NCI-H2171 (cell line): Measurements from ENCODE around the gene TLN1.
A peak's percentile ranks its signal among the peaks of the same experiment; 100 is the strongest.

Experiments
- DNase-seq: peaks from one replicate; lab custom pipeline; 2025; lab: John Stamatoyannopoulos, UW

Gene TLN1

GRCh38 chr9:35683323-35683722, 48.7 kb downstream of the TLN1 start:
- no peak for DNase-seq

DNA sequence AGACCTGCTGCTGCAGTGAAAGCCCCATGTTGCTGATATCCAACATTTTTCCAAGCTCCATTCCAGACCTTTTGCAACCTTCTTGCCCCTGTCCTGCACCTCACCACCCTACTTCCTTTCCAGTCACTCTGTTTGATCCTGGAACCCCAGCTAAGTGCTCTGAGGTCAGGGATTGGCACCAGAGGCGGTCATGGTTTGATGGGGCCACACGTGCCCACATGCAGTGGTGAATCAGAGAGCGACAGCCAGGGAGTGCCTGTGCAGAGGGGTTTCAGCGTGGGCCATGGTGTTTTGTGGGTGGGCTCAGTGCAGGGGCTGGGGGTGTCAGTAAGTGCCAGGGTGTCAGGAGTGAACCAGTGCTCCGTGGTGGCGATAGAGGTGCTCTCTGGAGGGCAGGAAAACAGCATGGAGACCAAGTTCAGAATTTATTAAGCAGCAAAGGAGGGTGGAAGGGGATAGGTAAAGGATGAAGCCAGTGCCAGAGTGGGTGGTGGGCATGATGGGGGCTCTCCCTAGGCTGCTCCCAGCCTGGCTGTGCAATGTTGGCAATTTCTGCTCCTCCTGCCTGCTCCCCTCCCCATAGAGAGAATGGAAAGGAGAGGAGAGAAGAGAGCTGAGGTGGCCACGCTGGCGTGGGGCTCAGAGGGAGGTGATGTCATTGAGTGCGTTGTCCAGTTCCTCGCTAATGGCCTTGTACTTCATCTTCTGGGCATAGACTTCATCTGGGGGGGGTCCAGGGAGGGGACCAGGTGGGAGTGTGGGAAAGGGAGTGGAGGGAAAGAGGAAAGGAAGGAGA, 49.3 kb downstream of the TLN1 start:
- no peak for DNase-seq

DNA sequence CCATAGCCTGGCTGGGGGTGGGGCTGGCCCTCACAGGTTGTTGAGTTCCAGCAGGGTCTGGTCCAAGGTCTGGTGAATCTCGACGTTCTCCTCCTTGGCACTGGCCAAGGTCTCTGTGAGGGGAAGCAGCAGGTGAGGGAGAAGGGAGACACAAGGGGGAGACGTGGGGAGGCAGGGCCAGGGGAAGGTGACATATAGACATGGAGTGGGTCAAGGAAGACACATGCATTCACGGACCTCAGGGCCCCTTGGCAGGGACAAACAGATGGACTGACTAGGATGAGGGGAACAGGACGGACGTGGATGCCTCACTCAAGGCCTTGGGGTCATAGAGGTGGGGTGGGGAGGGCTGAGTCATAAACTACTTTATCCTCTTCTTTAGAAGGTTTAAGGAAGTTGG, 49.9 kb downstream of the TLN1 start:
- no peak for DNase-seq

DNA sequence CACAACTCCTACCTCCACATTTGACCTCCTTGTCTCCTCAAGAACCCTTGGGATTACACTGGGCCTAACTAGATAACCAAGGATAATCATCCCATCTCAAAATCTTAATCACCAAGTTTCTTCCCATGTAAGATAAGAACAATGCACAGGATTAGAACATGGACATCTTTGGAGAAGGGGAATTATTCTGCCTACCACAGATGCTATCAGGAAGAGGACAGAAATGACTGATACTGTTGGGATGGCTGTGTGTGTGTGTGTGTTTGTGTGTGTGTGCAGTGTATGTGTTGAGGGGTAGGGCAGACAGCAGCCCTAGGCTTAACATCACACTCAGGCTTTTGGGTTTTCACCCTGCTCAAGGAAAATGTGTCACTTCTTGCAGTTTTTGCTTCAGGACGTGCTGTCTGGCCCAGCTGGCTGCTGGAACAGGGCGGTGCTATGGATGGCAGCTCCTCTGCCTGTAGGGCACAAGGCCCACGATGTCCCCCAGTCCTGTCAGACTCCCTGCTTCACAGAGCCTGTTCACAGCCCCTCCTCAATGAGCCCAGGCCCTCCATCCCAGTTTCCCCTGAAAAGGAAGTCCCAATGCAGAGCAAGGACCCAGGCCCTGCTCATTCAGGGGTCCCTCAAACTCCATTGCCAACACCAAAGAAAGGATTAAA, 50.5 kb downstream of the TLN1 start:
- DNase-seq, result no peak

DNA sequence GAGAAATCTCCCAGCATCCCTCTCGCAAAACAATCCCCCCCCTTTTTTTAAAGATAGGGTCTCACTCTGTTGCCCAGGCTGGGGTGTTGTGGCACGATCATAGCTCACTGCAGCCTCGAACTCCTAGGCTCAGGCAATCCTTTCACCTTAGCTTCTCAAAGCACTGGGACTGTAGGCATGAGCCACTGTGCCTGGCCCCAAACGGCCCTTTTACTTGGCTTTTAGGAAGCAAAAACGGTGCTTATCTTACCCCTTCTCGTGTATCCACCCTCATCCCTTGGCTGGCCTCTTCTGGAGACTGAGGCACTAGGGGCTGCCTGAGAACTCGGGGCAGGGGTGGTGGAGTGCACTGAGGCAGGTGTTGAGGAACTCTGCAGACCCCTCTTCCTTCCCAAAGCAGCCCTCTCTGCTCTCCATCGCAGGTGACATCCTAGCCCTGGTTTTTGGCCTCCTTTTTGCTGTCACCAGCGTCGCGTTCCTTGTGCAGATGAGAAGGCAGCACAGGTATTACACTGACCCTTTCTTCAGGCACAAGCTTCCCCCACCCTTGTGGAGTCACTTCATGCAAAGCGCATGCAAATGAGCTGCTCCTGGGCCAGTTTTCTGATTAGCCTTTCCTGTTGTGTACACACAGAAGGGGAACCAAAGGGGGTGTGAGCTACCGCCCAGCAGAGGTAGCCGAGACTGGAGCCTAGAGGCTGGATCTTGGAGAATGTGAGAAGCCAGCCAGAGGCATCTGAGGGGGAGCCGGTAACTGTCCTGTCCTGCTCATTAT, 51.5 kb downstream of the TLN1 start:
- no peak for DNase-seq

GRCh38 chr9:35679766-35680330, 52.1 kb downstream of the TLN1 start:
- no peak for DNase-seq

- no peak for DNase-seq
These were observed 52.9 kb downstream of the TLN1 start for GRCh38 chr9:35679091-35679490.

- no peak for DNase-seq
These were observed 56.1 kb downstream of the TLN1 start for GRCh38 chr9:35675732-35676392.

DNA sequence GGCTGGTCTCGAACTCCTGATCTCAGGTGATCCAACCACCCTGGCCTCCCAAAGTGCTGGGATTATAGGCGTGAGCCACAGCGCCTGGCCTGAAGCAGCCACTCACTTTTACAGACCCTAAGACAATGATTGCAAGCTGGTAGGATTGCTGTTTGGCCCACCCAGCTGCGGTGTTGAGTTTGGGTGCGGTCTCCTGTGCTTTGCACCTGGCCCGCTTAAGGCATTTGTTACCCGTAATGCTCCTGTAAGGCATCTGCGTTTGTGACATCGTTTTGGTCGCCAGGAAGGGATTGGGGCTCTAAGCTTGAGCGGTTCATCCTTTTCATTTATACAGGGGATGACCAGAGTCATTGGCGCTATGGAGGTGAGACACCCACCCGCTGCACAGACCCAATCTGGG, 56.8 kb downstream of the TLN1 start:
- no peak for DNase-seq

DNA sequence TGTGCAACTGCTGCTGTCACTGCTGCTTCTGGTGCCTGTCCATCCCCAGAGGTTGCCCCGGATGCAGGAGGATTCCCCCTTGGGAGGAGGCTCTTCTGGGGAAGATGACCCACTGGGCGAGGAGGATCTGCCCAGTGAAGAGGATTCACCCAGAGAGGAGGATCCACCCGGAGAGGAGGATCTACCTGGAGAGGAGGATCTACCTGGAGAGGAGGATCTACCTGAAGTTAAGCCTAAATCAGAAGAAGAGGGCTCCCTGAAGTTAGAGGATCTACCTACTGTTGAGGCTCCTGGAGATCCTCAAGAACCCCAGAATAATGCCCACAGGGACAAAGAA, 58.0 kb downstream of the TLN1 start:
- no peak for DNase-seq

- peak; percentile 55 for DNase-seq
These were observed 58.6 kb downstream of the TLN1 start, which contains the start of gene CA9 for GRCh38 chr9:35673132-35674024. Gene CA9 (plus strand): TSS chr9:35673928. CDS start chr9:35673960, 32 bp downstream.

- DNase-seq, result no peak
These were observed 62.5 kb downstream of the TLN1 start for GRCh38 chr9:35669331-35670145.

- DNase-seq, result no peak
These were observed 64.1 kb downstream of the TLN1 start for GRCh38 chr9:35667939-35668338.

- no peak for DNase-seq
These were observed 65.4 kb downstream of the TLN1 start for GRCh38 chr9:35666549-35666948.

- DNase-seq, result no peak
These were observed 66.0 kb downstream of the TLN1 start for GRCh38 chr9:35666045-35666444.

DNA sequence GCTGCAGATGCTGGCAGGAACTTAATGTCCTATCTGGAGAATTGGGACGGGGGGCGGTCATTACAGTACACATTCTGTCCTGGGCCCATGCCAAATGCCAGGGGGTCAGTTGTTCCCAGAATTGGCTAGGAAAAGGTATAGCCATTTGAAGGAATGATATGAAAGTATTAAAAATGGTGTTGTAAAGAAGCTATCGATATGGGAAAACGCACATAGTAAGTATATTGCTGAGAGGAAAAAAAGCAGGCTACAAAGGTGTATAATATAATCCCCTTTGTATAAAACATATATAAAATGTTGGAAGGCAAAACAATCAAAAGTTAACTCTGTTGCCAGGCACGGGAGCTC, 66.5 kb downstream of the TLN1 start:
- no peak for DNase-seq

DNA sequence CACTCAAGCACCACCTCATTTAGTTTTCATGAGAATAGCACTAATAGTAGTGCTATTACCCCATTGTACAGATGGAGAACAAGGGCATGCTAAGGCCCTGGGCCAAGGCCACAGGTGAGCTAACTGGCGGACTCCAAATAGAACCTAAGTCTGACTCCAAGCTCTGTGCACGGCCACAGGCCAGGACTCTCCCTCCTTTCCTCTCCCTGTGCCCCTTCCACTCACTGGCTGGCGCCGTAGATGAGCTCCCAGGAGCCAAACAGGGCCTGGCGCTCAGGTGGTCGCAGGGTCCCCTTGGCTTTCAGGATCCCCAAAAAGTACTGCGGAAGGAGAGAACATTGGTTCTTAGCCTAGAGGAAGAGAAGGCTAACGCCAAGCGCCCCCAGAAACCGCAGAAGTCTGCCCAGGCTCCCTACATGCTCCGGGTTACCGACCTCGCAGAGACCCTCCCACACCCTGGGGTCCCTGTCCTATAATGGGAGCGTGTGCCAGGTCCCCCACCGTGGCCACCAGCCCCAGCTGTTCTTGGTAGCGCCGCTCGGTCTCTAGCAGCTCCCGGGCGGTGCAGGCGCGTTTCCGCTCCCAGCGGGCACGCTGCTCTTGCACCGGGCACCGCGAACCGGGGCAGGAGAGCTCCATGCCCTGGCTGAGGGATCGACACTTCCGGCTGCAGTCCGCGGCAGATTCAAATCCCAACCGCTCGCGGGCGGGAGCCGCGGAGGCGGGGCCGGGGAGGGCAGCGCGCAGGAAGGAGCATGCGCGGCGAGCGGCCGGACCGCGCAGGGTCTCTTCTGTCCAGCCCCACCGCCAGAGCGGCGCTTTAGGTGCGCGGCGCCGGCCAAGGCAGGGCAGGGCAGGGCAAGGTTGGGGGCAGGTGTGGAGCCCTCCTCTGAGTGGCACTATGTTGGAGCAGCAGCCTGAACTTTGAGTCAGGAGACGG, 67.2 kb downstream of the TLN1 start, which contains the start of gene ARHGEF39:
Gene ARHGEF39 (minus strand): TSS at position 665 of the 940 bp plus-strand sequence. CDS start 26 bp downstream, at position 639.
- DNase-seq, result no peak

DNA sequence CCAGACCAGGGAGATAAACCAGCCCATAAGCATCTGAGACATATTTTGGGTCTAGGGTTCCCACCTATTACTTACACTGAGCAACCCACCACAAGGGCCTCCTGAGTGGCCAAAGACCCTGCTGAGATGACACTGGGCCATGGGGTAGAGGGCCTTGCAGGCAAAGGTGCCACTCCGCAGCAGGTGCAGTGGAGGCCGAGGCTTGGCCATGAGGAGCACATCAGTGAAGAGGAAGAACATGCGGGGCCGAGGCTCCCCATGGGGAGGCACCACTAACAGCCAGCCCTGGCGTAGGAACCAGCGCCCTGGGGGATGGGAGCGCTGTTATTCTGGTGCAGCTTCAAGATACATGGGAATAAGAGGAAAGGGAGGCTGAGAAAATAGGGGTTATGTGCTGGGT, 69.6 kb downstream of the TLN1 start:
- DNase-seq, result no peak

DNA sequence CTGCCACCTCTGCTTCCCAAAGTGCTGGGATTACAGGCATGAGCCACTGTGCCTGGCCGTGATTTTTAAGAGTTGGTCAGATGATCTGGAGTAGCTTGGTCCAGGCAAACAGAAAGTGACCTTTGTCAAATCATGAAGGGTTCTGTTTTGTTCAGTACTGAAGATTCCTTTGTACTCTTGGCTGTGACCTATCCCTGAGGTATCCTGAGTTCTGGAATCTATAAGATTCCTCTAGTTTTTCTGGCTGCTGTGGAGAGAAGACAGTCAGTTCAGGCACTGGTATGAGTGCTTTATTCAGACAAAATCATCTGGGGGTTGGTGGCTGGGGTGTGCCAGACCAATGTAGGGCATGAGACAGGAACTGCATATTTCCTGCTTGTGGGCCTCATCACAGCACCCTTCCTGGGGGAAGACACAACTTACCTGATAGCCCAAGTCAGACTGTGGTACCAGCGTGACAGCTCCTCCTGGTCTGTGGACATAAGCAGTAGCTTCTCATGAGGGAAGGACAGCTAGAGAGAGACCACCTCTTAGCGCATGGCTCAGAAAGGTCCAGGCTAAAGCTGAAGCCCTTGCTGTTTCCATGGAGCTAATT, 70.1 kb downstream of the TLN1 start:
- no peak for DNase-seq
